HFFc6 (cell line): Measurements from ENCODE around the gene EGR1. TPM values are rescaled to one million over a fixed set of nuclear protein-coding genes. Genes with fewer than 3 reads are reported as not detected.

Experiments used
- DNase-seq: peaks from one replicate; pipeline ENCODE4 v3.0.0-alpha.2; 2018
- H3K27ac Mint-ChIP-seq: 2 replicates; pipeline ENCODE4 v1.8.0; 2020; ENCODE audit warnings: mild to moderate bottlenecking, mixed read lengths
- H3K27me3 Mint-ChIP-seq: 2 replicates; pipeline ENCODE4 v1.8.0; 2021; ENCODE audit warnings: mild to moderate bottlenecking, moderate library complexity, mixed read lengths; ENCODE audit not compliant: insufficient read depth
- H3K36me3 Mint-ChIP-seq: 2 replicates; pipeline ENCODE4 v1.8.0; 2021; ENCODE audit warnings: low read depth, mixed read lengths
- H3K4me1 Mint-ChIP-seq: 2 replicates; pipeline ENCODE4 v1.8.0; 2020; ENCODE audit warnings: low read depth, mixed read lengths
- H3K4me3 Mint-ChIP-seq: 2 replicates; pipeline ENCODE4 v1.8.0; 2020; ENCODE audit warnings: mild to moderate bottlenecking, moderate library complexity, mixed read lengths
- H3K9me3 Mint-ChIP-seq: 2 replicates; pipeline ENCODE4 v1.8.0; 2020; ENCODE audit warnings: mild to moderate bottlenecking, mixed read lengths
- CTCF ChIP-seq: fragments of 200-600 bp; sonication (generic); IDR thresholded peaks from 2 replicates; pipeline ENCODE4 v1.5.0; 2021; ENCODE audit warnings: antibody characterized with exemption, mild to moderate bottlenecking
- total RNA-seq, 6 experiments: library from RNA; stranded (reverse); fragmentation: NEBNext Ultra II Directional; extraction: Animal tissue kit (Norgen Biotek cat#: 25700); gene quantifications; 2 replicates in 1 of 6; 3 replicates in 5 of 6; pipeline ENCODE4 v1.2.3, GENCODE V29; 2021

The EGR1 gene
- total RNA-seq, 6 experiments from 2014 or later, result 58.3 to 156 (median 135) TPM

DNA sequence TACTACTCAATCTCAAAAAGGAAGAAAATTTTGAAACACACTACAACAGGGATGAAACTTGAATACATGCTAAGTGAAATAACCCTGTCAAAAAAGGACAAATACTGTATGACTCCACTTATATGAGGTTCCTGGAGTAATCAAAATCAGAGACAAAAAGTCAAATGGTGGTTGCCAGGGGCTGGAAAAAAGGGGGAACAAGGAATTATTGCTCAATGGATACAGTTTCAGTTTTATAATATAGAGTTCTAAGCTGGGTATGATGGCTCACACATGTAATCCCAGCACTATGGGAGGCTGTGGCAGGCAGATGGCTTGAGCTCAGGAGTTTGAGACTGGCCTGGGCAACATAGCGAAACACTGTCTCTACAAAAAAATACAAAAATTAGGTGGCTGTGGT is 48.7 kb downstream of the EGR1 start:
- TF ChIP-seq CTCF, result no peak
- no peak for DNase-seq
- H3K27me3 Mint-ChIP-seq, result no peaks in the 10 kb centered on the region
- H3K9me3 Mint-ChIP-seq, result no peaks in the 10 kb centered on the region
- H3K4me1 Mint-ChIP-seq, result peaks cover 9% of the 10 kb centered on the region
- no peak overlapping the region for H3K4me3 Mint-ChIP-seq
- H3K27ac Mint-ChIP-seq, result no peak overlapping the region
- peaks cover 34% of the 10 kb centered on the region for H3K36me3 Mint-ChIP-seq

GRCh38 chr5:138515556-138516245 is 50.4 kb downstream of the EGR1 start:
- no peak for DNase-seq
- H3K9me3 Mint-ChIP-seq, result no peaks in the 10 kb centered on the region
- H3K4me3 Mint-ChIP-seq, result no peak overlapping the region
- no peak for TF ChIP-seq CTCF
- no peaks in the 10 kb centered on the region for H3K27me3 Mint-ChIP-seq
- peaks cover 17% of the 10 kb centered on the region for H3K4me1 Mint-ChIP-seq
- peaks cover 33% of the 10 kb centered on the region for H3K36me3 Mint-ChIP-seq
- no peak overlapping the region for H3K27ac Mint-ChIP-seq

- peaks cover 21% of the 10 kb centered on the region for H3K4me1 Mint-ChIP-seq
- DNase-seq, result no peak
- H3K9me3 Mint-ChIP-seq, result no peaks in the 10 kb centered on the region
- H3K27me3 Mint-ChIP-seq, result no peaks in the 10 kb centered on the region
- H3K27ac Mint-ChIP-seq, result no peak overlapping the region
- TF ChIP-seq CTCF, result no peak
- H3K4me3 Mint-ChIP-seq, result no peak overlapping the region
- H3K36me3 Mint-ChIP-seq, result peaks cover 32% of the 10 kb centered on the region
Measured at GRCh38 chr5:138517437-138517836, 52.2 kb downstream of the EGR1 start.

Other genes starting within 250 kb of the EGR1 start
- not detected for gene GFRA3, start 190.9 kb upstream of the EGR1 start, total RNA-seq
- gene CDC25C, start 133.7 kb upstream of the EGR1 start, total RNA-seq, result 10 to 100 TPM in 1 of 6 experiments, 1 to 10 TPM in 5; 4.1 to 10.5 (median 8.7) TPM
- gene FAM53C, start 127.2 kb upstream of the EGR1 start, total RNA-seq, result 10 to 100 TPM; 28.7 to 34.4 (median 29.7) TPM
- 10 to 100 TPM; 29.0 to 37.8 (median 33.3) TPM for gene KDM3B, start 112.8 kb upstream of the EGR1 start, total RNA-seq
- 10 to 100 TPM; 27.8 to 36.6 (median 33.2) TPM for gene REEP2, start 26.4 kb upstream of the EGR1 start, total RNA-seq
- 100 to 1,000 TPM; 133 to 153 (median 148) TPM for gene ETF1, start 77.8 kb downstream of the EGR1 start, total RNA-seq
- 100 to 1,000 TPM; 193 to 236 (median 210) TPM for gene HSPA9, start 109.9 kb downstream of the EGR1 start, total RNA-seq